Esophagus squamous epithelium (tissue), 5 donors: Measurements from ENCODE around the gene TMED10. TPM values are rescaled to one million over a fixed set of nuclear protein-coding genes. Genes with fewer than 3 reads are reported as not detected.

Experiments used
- DNase-seq: peaks from one replicate; lab custom pipeline; 2025; lab: John Stamatoyannopoulos, UW
- H3K27ac ChIP-seq, 4 donors: fragments of 200-600 bp; sonication (generic); one replicate each; pipeline ENCODE4 v1.5.1; 2016 to 2019; ENCODE audit warnings: mild to moderate bottlenecking in 1 of 4
- H3K27me3 ChIP-seq, 4 donors: fragments of 200-600 bp; sonication (generic); 1 replicate in 3 of 4; 2 replicates in 1 of 4; pipeline versions ENCODE4 v1.5.1 to v1.6.0; 2017 to 2021; ENCODE audit warnings: antibody characterized with exemption in 1 of 4
- H3K36me3 ChIP-seq, 3 donors: fragments of 200-600 bp; sonication (generic); one replicate each; pipeline ENCODE4 v1.5.1; 2016 to 2019
- H3K4me1 ChIP-seq, 3 donors: fragments of 200-600 bp; sonication (generic); one replicate each; pipeline ENCODE4 v1.5.1; 2017 to 2019
- H3K4me3 ChIP-seq, 4 donors: fragments of 200-600 bp; sonication (generic); 1 replicate in 3 of 4; 2 replicates in 1 of 4; pipeline ENCODE4 v1.5.1; 2016 to 2019; ENCODE audit warnings: mild to moderate bottlenecking in 2 of 4, moderate library complexity in 1 of 4
- H3K9me3 ChIP-seq, 3 donors: fragments of 200-600 bp; sonication (generic); one replicate each; pipeline ENCODE4 v1.5.1; 2016 to 2019
- POLR2A ChIP-seq, 4 donors: fragments of 450-650 bp; IDR thresholded peaks; one replicate each; pipeline ENCODE4 v1.6.1; 2017; ENCODE audit warnings: antibody characterized with exemption in 4 of 4, mild to moderate bottlenecking in 4 of 4, moderate library complexity in 3 of 4
- WGBS, 2 donors: methylation state at CpG; one replicate each; pipeline ENCODE4 v1.1.5; 2018; 5-methylcytosine and 5-hydroxymethylcytosine counted together
- intact Hi-C: fragments of 100-400 bp; cut with DNase I; formaldehyde crosslinking; loops from one replicate; pipeline ENCODE4 v1.15.0; 2022
- total RNA-seq, 4 donors: library from RNA; depleted of rRNA; stranded (reverse); fragments of >200 nt; gene quantifications; one replicate each; pipeline ENCODE4 v1.1.0, GENCODE V29; 2016
- TF ChIP-seq, protein P1 (sequence below), 6 experiments: fragments of 450-650 bp in 4 of 6; fragments of 200-600 bp in 2 of 6; sonication (generic) in 2 of 6; IDR thresholded peaks; one replicate each; pipeline ENCODE4 v1.5.1; 2016 to 2019; ENCODE audit warnings: antibody characterized with exemption in 6 of 6, mild to moderate bottlenecking in 4 of 6, moderate library complexity in 4 of 6
- donor health status: DM: yes; HTN: yes; CAD: no.

Gene TMED10
- total RNA-seq, 4 donors from 2014 or later, result 174 to 267 (median 206) TPM

DNA sequence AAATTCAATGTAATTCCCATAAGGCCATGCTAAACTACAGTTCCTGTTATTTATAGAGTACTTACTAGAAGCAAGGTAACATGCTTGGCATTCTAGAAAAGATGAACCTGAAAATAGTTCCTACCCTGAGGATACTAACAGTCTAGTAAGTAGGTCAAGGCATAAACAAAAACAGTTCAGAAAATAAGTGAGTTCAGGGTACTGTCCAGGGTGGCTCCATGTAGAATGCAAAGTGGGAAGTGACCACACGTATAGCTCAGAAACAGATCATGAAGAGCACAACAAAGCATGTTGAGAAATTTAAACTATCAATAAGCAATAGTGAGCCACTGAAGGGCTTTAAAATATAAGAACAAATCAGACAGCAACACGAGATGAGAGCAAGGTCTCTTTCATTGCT is 2.3 kb downstream of the TMED10 start:
- peaks cover 10 to 61% (median 20%) of the 10 kb centered on the region in 3 donors for H3K4me1 ChIP-seq
- TF ChIP-seq, protein P1, sequence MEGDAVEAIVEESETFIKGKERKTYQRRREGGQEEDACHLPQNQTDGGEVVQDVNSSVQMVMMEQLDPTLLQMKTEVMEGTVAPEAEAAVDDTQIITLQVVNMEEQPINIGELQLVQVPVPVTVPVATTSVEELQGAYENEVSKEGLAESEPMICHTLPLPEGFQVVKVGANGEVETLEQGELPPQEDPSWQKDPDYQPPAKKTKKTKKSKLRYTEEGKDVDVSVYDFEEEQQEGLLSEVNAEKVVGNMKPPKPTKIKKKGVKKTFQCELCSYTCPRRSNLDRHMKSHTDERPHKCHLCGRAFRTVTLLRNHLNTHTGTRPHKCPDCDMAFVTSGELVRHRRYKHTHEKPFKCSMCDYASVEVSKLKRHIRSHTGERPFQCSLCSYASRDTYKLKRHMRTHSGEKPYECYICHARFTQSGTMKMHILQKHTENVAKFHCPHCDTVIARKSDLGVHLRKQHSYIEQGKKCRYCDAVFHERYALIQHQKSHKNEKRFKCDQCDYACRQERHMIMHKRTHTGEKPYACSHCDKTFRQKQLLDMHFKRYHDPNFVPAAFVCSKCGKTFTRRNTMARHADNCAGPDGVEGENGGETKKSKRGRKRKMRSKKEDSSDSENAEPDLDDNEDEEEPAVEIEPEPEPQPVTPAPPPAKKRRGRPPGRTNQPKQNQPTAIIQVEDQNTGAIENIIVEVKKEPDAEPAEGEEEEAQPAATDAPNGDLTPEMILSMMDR (IDR thresholded peaks at IDR 0.05), result no peak
- TF ChIP-seq POLR2A (IDR thresholded peaks at IDR 0.05), result no peak
- no peaks in the 10 kb centered on the region for H3K9me3 ChIP-seq
- no peak overlapping the region for H3K4me3 ChIP-seq
- H3K27ac ChIP-seq, result peak overlapping the region in 1 of 4 donors; percentile 10
- WGBS, 2 donors, result 46 to 56% methylated on average over 2 of the region's 2 CpGs
- no peak for DNase-seq
- intact Hi-C loops, result no loop called here
- H3K27me3 ChIP-seq, result no peaks in the 10 kb centered on the region
- H3K36me3 ChIP-seq, result no peaks in the 10 kb centered on the region

DNA sequence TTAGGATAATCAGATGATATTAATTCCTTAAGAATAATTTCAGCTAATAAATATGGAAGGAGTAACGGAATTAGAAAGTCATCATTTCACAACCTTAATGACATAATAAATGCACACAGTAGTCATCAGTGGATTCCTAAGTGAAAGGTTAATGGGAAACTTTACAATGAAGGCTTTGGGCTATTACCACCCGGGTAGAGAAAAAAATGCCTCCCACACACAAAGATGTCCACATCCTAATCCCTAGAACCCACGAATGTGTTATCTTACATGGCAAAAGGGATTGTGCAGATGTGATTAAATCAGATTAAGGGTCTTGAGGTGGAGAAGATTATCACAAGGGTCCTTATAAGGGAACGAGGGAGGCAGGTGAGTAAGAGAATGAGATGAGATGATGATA is 5.6 kb downstream of the TMED10 start:
- H3K27ac ChIP-seq, result no peak overlapping the region
- DNase-seq, result no peak
- H3K9me3 ChIP-seq, result no peaks in the 10 kb centered on the region
- H3K4me1 ChIP-seq, result peaks cover 10 to 80% (median 25%) of the 10 kb centered on the region in 3 donors
- no peaks in the 10 kb centered on the region for H3K27me3 ChIP-seq
- TF ChIP-seq, protein P1 (IDR thresholded peaks at IDR 0.05), result no peak
- no peak for TF ChIP-seq POLR2A (IDR thresholded peaks at IDR 0.05)
- no peak overlapping the region for H3K4me3 ChIP-seq
- WGBS, 2 donors, result 53 to 58% methylated on average over 4 of the region's 4 CpGs
- no peaks in the 10 kb centered on the region for H3K36me3 ChIP-seq
- intact Hi-C loops, result no loop called here

DNA sequence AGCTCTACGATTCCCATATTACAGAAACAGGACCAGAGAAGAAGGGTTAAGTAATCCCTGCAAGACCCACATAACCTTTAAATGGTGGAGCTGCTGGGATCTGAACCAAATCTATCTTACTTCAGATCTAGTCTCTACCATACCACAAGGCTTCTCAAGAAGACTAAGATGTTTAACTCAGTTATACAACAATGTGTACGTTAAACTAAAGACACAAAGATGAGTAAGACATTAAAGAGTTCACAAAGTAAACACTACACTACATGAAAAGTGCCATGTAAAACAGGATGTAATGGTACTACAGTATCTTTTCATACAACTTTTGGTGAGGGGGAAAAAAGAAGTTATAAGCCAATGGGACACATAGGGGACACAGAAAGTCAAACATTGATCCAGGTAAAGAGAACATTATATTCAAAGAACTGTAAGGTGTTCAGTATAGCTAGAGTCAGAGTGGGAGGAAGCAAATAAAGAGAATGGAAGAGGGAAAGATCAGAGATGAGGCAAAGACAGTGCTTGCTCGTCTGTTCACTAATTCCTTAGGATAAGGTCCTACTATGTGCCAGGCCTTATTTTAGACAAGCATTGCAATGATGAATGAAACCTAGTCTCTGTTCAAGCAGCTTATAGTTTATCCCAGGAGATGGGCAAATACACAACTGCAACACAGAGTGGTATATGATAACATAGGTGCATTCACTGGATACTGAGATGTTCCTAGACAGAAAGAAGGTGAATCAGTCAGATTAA is 7.7 kb downstream of the TMED10 start:
- H3K27me3 ChIP-seq, result no peaks in the 10 kb centered on the region
- no peak for DNase-seq
- no peaks in the 10 kb centered on the region for H3K36me3 ChIP-seq
- 59 to 76% methylated on average over 3 of the region's 3 CpGs for WGBS, 2 donors
- no peak for TF ChIP-seq POLR2A (IDR thresholded peaks at IDR 0.05)
- TF ChIP-seq, protein P1 (IDR thresholded peaks at IDR 0.05), result no peak
- peaks cover 10 to 73% (median 12%) of the 10 kb centered on the region in 3 donors for H3K4me1 ChIP-seq
- no peaks in the 10 kb centered on the region for H3K9me3 ChIP-seq
- H3K27ac ChIP-seq, result no peak overlapping the region
- no peak overlapping the region for H3K4me3 ChIP-seq
- intact Hi-C loops, result no loop called here

DNA sequence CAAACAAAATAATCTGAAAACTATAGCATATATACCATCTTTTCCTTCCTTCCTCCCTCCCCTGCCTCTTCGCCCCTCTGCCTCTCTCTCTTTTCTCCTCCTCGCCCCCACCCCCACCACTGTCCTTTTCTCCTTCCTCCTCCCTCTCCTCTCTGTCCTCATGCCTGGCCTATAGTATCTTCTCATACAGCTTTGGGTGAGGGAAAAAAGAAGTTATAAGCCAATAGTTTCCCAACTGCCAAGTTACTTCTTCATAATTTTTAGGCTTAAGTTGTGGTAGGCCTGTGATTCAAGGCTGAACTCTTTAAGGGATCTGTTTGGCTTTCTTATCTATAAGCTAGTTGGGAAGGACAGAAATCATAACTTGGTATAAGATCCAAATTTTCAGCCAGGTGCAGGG is 9.1 kb downstream of the TMED10 start:
- intact Hi-C loops, result no loop called here
- TF ChIP-seq POLR2A (IDR thresholded peaks at IDR 0.05), result no peak
- TF ChIP-seq, protein P1 (IDR thresholded peaks at IDR 0.05), result no peak
- no peaks in the 10 kb centered on the region for H3K9me3 ChIP-seq
- WGBS, 2 donors, result 73 to 95% methylated on average over 2 of the region's 2 CpGs
- H3K27me3 ChIP-seq, result no peaks in the 10 kb centered on the region
- H3K4me1 ChIP-seq, result peaks cover 0 to 59% (median 5%) of the 10 kb centered on the region in 3 donors
- peak overlapping the region in 1 of 4 donors; percentile 6 for H3K27ac ChIP-seq
- no peaks in the 10 kb centered on the region for H3K36me3 ChIP-seq
- H3K4me3 ChIP-seq, result no peak overlapping the region
- DNase-seq, result no peak

DNA sequence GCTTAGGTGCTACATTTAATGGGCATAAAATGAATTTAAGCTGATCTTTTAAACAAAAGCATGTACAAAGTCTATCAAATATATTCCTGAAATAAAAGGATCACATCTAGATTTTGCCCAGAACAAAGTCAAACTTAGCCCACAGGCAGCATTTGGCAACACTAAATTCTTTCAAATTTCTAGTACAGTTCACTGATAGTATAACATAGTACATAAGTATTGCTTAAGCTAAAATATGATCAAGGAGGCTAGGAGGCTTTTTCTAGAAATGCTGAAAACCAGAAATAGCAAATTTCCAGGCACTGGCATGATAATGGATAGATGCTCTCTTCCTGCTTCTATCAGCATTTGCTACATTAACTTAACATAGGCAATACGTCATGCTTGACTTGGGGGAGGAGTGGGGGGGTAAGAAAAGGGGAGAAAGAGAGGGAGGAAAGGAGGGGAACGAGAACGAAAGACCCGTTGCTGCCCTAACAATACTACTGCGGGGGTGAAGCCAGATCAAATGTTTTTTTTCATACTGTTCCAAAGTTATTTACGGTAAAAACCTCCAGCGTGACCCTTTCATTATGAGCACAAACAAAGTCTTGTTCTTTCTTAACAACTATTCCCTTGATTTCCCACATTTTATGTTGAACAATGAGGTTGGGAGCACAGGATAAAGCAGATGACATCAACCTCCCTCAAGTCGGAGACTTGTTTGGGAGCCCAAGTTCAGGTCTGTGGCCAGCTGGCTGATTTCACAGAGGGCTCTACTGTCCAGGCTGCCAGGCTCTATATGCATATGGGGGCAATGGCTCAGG is 10.6 kb downstream of the TMED10 start:
- Histone ChIP-seq H3K27me3 (no peaks in the 10 kb centered on the region), H3K9me3 (no peaks in the 10 kb centered on the region), H3K27ac (peak overlapping the region in 1 of 4 donors; percentile 42), H3K36me3 (peaks cover 0 to 8% (median 0%) of the 10 kb centered on the region in 3 donors), H3K4me1 (peaks cover 0 to 48% (median 5%) of the 10 kb centered on the region in 3 donors), H3K4me3 (no peak overlapping the region)
- DNase-seq, result no peak
- 64 to 65% methylated on average over 8 of the region's 8 CpGs for WGBS, 2 donors
- intact Hi-C loops, result no loop called here
- TF ChIP-seq, protein P1 (IDR thresholded peaks at IDR 0.05), result no peak
- TF ChIP-seq POLR2A (IDR thresholded peaks at IDR 0.05), result no peak
